PC-9 (cell line): ENCODE data around the gene RSAD1. TPM values are rescaled to one million over a fixed set of nuclear protein-coding genes. Genes with fewer than 3 reads are reported as not detected.

Experiments
- BruUV-seq: library from RNA; stranded (reverse); fragments of 400-500 nt; replicated peaks from 2 replicates; lab custom pipeline; 2021; lab: Mats Ljungman, UMichigan
- CTCF ChIA-PET: fragments of 300-600 bp; sonication (Branson Sonifier 250); formaldehyde crosslinking; loops from one replicate; lab custom pipeline; 2022; ENCODE audit warnings: antibody characterized with exemption; lab: Charles Lee
- POLR2A ChIA-PET: fragments of 300-600 bp; sonication (Branson Sonifier 250); formaldehyde crosslinking; loops from one replicate; lab custom pipeline; 2022; ENCODE audit warnings: antibody characterized with exemption; ENCODE audit not compliant: unreplicated experiment; lab: Charles Lee
- DNase-seq, 2 experiments: peaks; one replicate each; pipeline versions ENCODE4 v3.0.0 to v3.0.0-alpha.2; 2015 to 2022; ENCODE audit warnings: mixed read lengths in 1 of 2
- H2AFZ ChIP-seq: fragments of 200-600 bp; sonication (generic); 2 replicates; pipeline ENCODE4 v1.8.1; 2017; ENCODE audit warnings: antibody characterized with exemption
- H3F3A ChIP-seq: fragments of 200-600 bp; sonication (generic); 2 replicates; pipeline ENCODE4 v1.8.1; 2017; ENCODE audit warnings: antibody characterized with exemption, mild to moderate bottlenecking, low read depth; ENCODE audit not compliant: insufficient read depth
- H3K27ac ChIP-seq: fragments of 200-600 bp; sonication (generic); 2 replicates; pipeline ENCODE4 v1.6.1; 2016; ENCODE audit warnings: mixed run types
- H3K27me3 ChIP-seq: fragments of 200-600 bp; sonication (generic); 2 replicates; pipeline ENCODE4 v1.6.1; 2016; ENCODE audit warnings: low read depth, mixed run types; ENCODE audit not compliant: insufficient read depth
- H3K36me3 ChIP-seq: fragments of 200-600 bp; sonication (generic); 2 replicates; pipeline ENCODE4 v1.6.1; 2016; ENCODE audit warnings: low read depth, mixed run types
- H3K4me1 ChIP-seq: fragments of 200-600 bp; sonication (generic); replicated peaks from 2 replicates; pipeline ENCODE4 v1.6.1; 2016; ENCODE audit warnings: mixed run types; ENCODE audit not compliant: insufficient read depth
- H3K4me2 ChIP-seq: fragments of 200-600 bp; sonication (generic); 2 replicates; pipeline ENCODE4 v1.6.1; 2017; ENCODE audit warnings: mixed run types
- H3K4me3 ChIP-seq: fragments of 200-600 bp; sonication (generic); 2 replicates; pipeline ENCODE4 v1.6.1; 2016; ENCODE audit warnings: mixed run types
- H3K79me2 ChIP-seq: fragments of 200-600 bp; sonication (generic); 2 replicates; pipeline ENCODE4 v1.6.1; 2017; ENCODE audit warnings: low read depth, mixed run types
- H3K9me2 ChIP-seq: fragments of 200-600 bp; sonication (generic); 2 replicates; pipeline ENCODE4 v1.8.1; 2017; ENCODE audit warnings: mild to moderate bottlenecking; ENCODE audit not compliant: insufficient read depth
- H3K9me3 ChIP-seq: fragments of 200-600 bp; sonication (generic); 2 replicates; pipeline ENCODE4 v1.8.1; 2016; ENCODE audit warnings: low read depth; ENCODE audit not compliant: insufficient read depth
- H4K20me1 ChIP-seq: fragments of 200-600 bp; sonication (generic); 2 replicates; pipeline ENCODE4 v1.8.1; 2017; ENCODE audit not compliant: insufficient read depth
- CTCF ChIP-seq: fragments of 200-600 bp; sonication (generic); conservative IDR thresholded peaks from 2 replicates; pipeline ENCODE4 v1.6.1; 2017; ENCODE audit warnings: mixed run types, antibody characterized with exemption, mild to moderate bottlenecking, moderate library complexity
- EZH2 ChIP-seq: fragments of 200-600 bp; sonication (generic); IDR thresholded peaks from 2 replicates; pipeline ENCODE4 v1.8.0; 2017; ENCODE audit warnings: antibody characterized with exemption, low read depth
- intact Hi-C: fragments of 100-400 bp; cut with micrococcal nuclease; formaldehyde crosslinking; loops from one replicate; pipeline ENCODE4 v1.10.0; 2022; ENCODE audit not compliant: unreplicated experiment
- total RNA-seq: library from RNA; stranded (reverse); gene quantifications from 2 replicates; pipeline ENCODE4 v1.2.3, GENCODE V29; 2021

RSAD1 gene
- total RNA-seq, 1 experiment from 2014 or later = 15.1 TPM

- no peak for TF ChIP-seq EZH2
- TF ChIP-seq CTCF = no peak
- Histone ChIP-seq H4K20me1 (no peaks in the 10 kb centered on the region), H3K27ac (0 out of 2 replicates have a peak overlapping the region, but pooled peaks have one; percentile 9), H3K4me1 (peaks cover 46% of the 10 kb centered on the region), H3K4me2 (no peak overlapping the region), H3K4me3 (no peak overlapping the region), H2AFZ (no peak overlapping the region), H3K9me3 (no peaks in the 10 kb centered on the region), H3K36me3 (peaks cover 31% of the 10 kb centered on the region), H3F3A (peaks cover 40% of the 10 kb centered on the region), H3K79me2 (peaks cover 40% of the 10 kb centered on the region), H3K9me2 (no peaks in the 10 kb centered on the region), H3K27me3 (no peaks in the 10 kb centered on the region)
- BruUV-seq = no TSS peak
- ChIA-PET POLR2A (no interaction called here), CTCF (no interaction called here)
- intact Hi-C loops = no loop called here
- DNase-seq = no peak
These were observed 20.4 kb upstream of the RSAD1 start for GRCh38 chr17:50458270-50458669.

- peaks cover 32% of the 10 kb centered on the region; the same call in 1 of the 2 replicates for H3F3A ChIP-seq
- peak in 1 of 2 experiments; percentile 62 for DNase-seq
- H3K79me2 ChIP-seq = peaks cover 33% of the 10 kb centered on the region
- H2AFZ ChIP-seq = no peak overlapping the region
- H3K9me3 ChIP-seq = no peaks in the 10 kb centered on the region
- POLR2A ChIA-PET = no interaction called here
- peaks cover 33% of the 10 kb centered on the region for H3K36me3 ChIP-seq
- H3K4me3 ChIP-seq = no peak overlapping the region
- no peaks in the 10 kb centered on the region for H4K20me1 ChIP-seq
- H3K27ac ChIP-seq = 0 out of 2 replicates have a peak overlapping the region, but pooled peaks have one; percentile 9
- intact Hi-C loops = no loop called here
- CTCF ChIA-PET = no interaction called here
- TF ChIP-seq CTCF (no peak), EZH2 (no peak)
- H3K4me2 ChIP-seq = 0 out of 2 replicates have a peak overlapping the region, but pooled peaks have one; percentile 11
- no peaks in the 10 kb centered on the region for H3K27me3 ChIP-seq
- BruUV-seq = no TSS peak
- H3K9me2 ChIP-seq = no peaks in the 10 kb centered on the region
- H3K4me1 ChIP-seq = peaks cover 38% of the 10 kb centered on the region
These were observed 19.7 kb upstream of the RSAD1 start for GRCh38 chr17:50458701-50459676.

- H3K4me2 ChIP-seq = no peak overlapping the region
- H3F3A ChIP-seq = peaks cover 26% of the 10 kb centered on the region; the same call in 1 of the 2 replicates
- no peaks in the 10 kb centered on the region for H3K27me3 ChIP-seq
- no TSS peak for BruUV-seq
- peaks cover 28% of the 10 kb centered on the region for H3K36me3 ChIP-seq
- ChIA-PET POLR2A (no interaction called here), CTCF (no interaction called here)
- H3K79me2 ChIP-seq = peaks cover 25% of the 10 kb centered on the region
- no peak overlapping the region for H3K4me3 ChIP-seq
- TF ChIP-seq CTCF (no peak), EZH2 (no peak)
- H3K9me2 ChIP-seq = no peaks in the 10 kb centered on the region
- H3K9me3 ChIP-seq = no peaks in the 10 kb centered on the region
- intact Hi-C loops = no loop called here
- no peaks in the 10 kb centered on the region for H4K20me1 ChIP-seq
- H3K4me1 ChIP-seq = peaks cover 31% of the 10 kb centered on the region
- H2AFZ ChIP-seq = no peak overlapping the region
- no peak overlapping the region for H3K27ac ChIP-seq
- DNase-seq = peak in 1 of 2 experiments; percentile 25
These were observed 18.9 kb upstream of the RSAD1 start for GRCh38 chr17:50459756-50460155.
